GM23248 (cell line): ENCODE measurements around the gene APLP2. TPM values are rescaled to one million over a fixed set of nuclear protein-coding genes. Genes with fewer than 3 reads are reported as not detected.

ENCODE experiments used
- DNase-seq: peaks from one replicate; pipeline ENCODE4 v3.0.0-alpha.2; 2015
- H2AFZ ChIP-seq: fragments of 200-600 bp; sonication (generic); 2 replicates; pipeline ENCODE4 v1.6.1; 2016; ENCODE audit warnings: antibody characterized with exemption
- H3F3A ChIP-seq: fragments of 200-600 bp; sonication (generic); 2 replicates; pipeline ENCODE4 v1.6.1; 2016; ENCODE audit warnings: mild to moderate bottlenecking, antibody characterized with exemption, mixed run types; ENCODE audit not compliant: insufficient read depth
- H3K27ac ChIP-seq: fragments of 200-600 bp; sonication (generic); 2 replicates; pipeline ENCODE4 v1.5.1; 2016; ENCODE audit warnings: mild to moderate bottlenecking
- H3K27me3 ChIP-seq: fragments of 200-600 bp; sonication (generic); replicated peaks from 2 replicates; pipeline ENCODE4 v1.6.1; 2016; ENCODE audit warnings: mild to moderate bottlenecking; ENCODE audit not compliant: insufficient read depth
- H3K36me3 ChIP-seq: fragments of 200-600 bp; sonication (generic); 2 replicates; pipeline ENCODE4 v1.6.1; 2016; ENCODE audit warnings: low read depth, mild to moderate bottlenecking
- H3K4me1 ChIP-seq: fragments of 200-600 bp; sonication (generic); 2 replicates; pipeline ENCODE4 v1.6.1; 2016; ENCODE audit warnings: mild to moderate bottlenecking; ENCODE audit not compliant: insufficient read depth
- H3K4me2 ChIP-seq: fragments of 200-600 bp; sonication (generic); one replicate; pipeline ENCODE4 v1.6.1; 2016; ENCODE audit warnings: mild to moderate bottlenecking; ENCODE audit not compliant: unreplicated experiment
- H3K4me3 ChIP-seq: fragments of 200-600 bp; sonication (generic); 2 replicates; pipeline ENCODE4 v1.5.1; 2016; ENCODE audit warnings: mild to moderate bottlenecking
- H3K79me2 ChIP-seq: fragments of 200-600 bp; sonication (generic); 2 replicates; pipeline ENCODE4 v1.6.1; 2016; ENCODE audit warnings: mild to moderate bottlenecking; ENCODE audit not compliant: insufficient read depth
- H3K9ac ChIP-seq: fragments of 200-600 bp; sonication (generic); 2 replicates; pipeline ENCODE4 v1.6.1; 2016; ENCODE audit warnings: mild to moderate bottlenecking
- H3K9me2 ChIP-seq: fragments of 200-600 bp; sonication (generic); 2 replicates; pipeline ENCODE4 v1.6.1; 2016; ENCODE audit warnings: mixed run types, mild to moderate bottlenecking, moderate library complexity; ENCODE audit not compliant: insufficient read depth
- H3K9me3 ChIP-seq: fragments of 200-600 bp; sonication (generic); one replicate; pipeline ENCODE4 v1.6.1; 2017; ENCODE audit warnings: low read depth
- H4K20me1 ChIP-seq: fragments of 200-600 bp; sonication (generic); 2 replicates; pipeline ENCODE4 v1.6.0; 2016; ENCODE audit not compliant: insufficient read depth
- EZH2 ChIP-seq: fragments of 200-600 bp; sonication (generic); IDR thresholded peaks from 2 replicates; pipeline ENCODE4 v1.6.1; 2018; ENCODE audit warnings: antibody characterized with exemption, mild to moderate bottlenecking; ENCODE audit not compliant: insufficient read depth, poor library complexity, severe bottlenecking
- EZH2phosphoT487 ChIP-seq: fragments of 200-600 bp; sonication (generic); IDR thresholded peaks from 2 replicates; pipeline ENCODE4 v1.6.1; 2018; ENCODE audit warnings: antibody characterized with exemption, moderate library complexity, mild to moderate bottlenecking, low read depth; ENCODE audit not compliant: insufficient read depth
- WGBS, 2 experiments: methylation state at CpG; one replicate each; pipeline ENCODE4 v1.1.6; 2015 to 2017; ENCODE audit warnings: low lambda C conversion rate in 2 of 2, low coverage in 1 of 2; ENCODE audit errors: missing lambda C conversion rate in 2 of 2; 5-methylcytosine and 5-hydroxymethylcytosine counted together
- in situ Hi-C: fragments of 300-500 bp; cut with MboI; formaldehyde crosslinking; loops from 2 replicates; pipeline ENCODE4 v1.15.0; 2020
- polyA plus RNA-seq: library from polyadenylated mRNA; unstranded; fragments of >200 nt; fragmentation: Nextera tagmentation; extraction: Ambion mirVana; gene quantifications from 2 replicates; pipeline ENCODE4 v1.2.1, GENCODE V29; 2016
- total RNA-seq: library from RNA; depleted of rRNA; stranded (reverse); fragments of >200 nt; shearing (Covaris generic); gene quantifications from 2 replicates; pipeline ENCODE4 v1.2.3, GENCODE V29; 2014

The APLP2 gene
- total and polyA plus RNA-seq, 2 experiments from 2014 or later: 377 to 390 TPM

- Histone ChIP-seq H3K4me3 (no peak overlapping the region), H3F3A (0 out of 2 replicates have a peak, but pooled peaks cover 5% of the 10 kb centered on the region), H3K9me3 (no peaks in the 10 kb centered on the region), H3K27me3 (peaks cover 19% of the 10 kb centered on the region), H4K20me1 (no peaks in the 10 kb centered on the region), H3K9me2 (no peaks in the 10 kb centered on the region), H3K4me1 (no peaks in the 10 kb centered on the region), H3K27ac (no peak overlapping the region), H3K9ac (no peak overlapping the region), H3K79me2 (no peaks in the 10 kb centered on the region), H3K36me3 (no peaks in the 10 kb centered on the region), H2AFZ (no peak overlapping the region), H3K4me2 (no peak overlapping the region)
- no peak for DNase-seq
- 89 to 100% methylated on average over 1 of the region's 1 CpG for WGBS, 2 experiments
- TF ChIP-seq EZH2phosphoT487 (no peak), EZH2 (no peak)
- in situ Hi-C loops: no loop called here
Observed at GRCh38 chr11:130061017-130061416, 8.7 kb upstream of the APLP2 start.

- TF ChIP-seq EZH2phosphoT487 (no peak), EZH2 (no peak)
- H3K27me3 ChIP-seq: peaks cover 19% of the 10 kb centered on the region
- no peak overlapping the region for H3K4me2 ChIP-seq
- in situ Hi-C loops: no loop called here
- WGBS, 2 experiments: 88 to 89% methylated on average over 4 of the region's 4 CpGs
- no peak for DNase-seq
- no peaks in the 10 kb centered on the region for H3K9me2 ChIP-seq
- H3K4me1 ChIP-seq: no peaks in the 10 kb centered on the region
- H3K79me2 ChIP-seq: no peaks in the 10 kb centered on the region
- no peak overlapping the region for H3K9ac ChIP-seq
- H4K20me1 ChIP-seq: no peaks in the 10 kb centered on the region
- no peak overlapping the region for H3K4me3 ChIP-seq
- no peaks in the 10 kb centered on the region for H3F3A ChIP-seq
- no peak overlapping the region for H3K27ac ChIP-seq
- H2AFZ ChIP-seq: no peak overlapping the region
- H3K36me3 ChIP-seq: no peaks in the 10 kb centered on the region
- no peaks in the 10 kb centered on the region for H3K9me3 ChIP-seq
Observed at GRCh38 chr11:130062026-130062425, 7.7 kb upstream of the APLP2 start.

- in situ Hi-C loops: no loop called here
- no peak overlapping the region for H3K27ac ChIP-seq
- no peaks in the 10 kb centered on the region for H3K36me3 ChIP-seq
- no peaks in the 10 kb centered on the region for H3K79me2 ChIP-seq
- peaks cover 3% of the 10 kb centered on the region for H3K4me1 ChIP-seq
- no peak overlapping the region for H2AFZ ChIP-seq
- H3K27me3 ChIP-seq: peaks cover 19% of the 10 kb centered on the region
- no peak overlapping the region for H3K4me3 ChIP-seq
- no peaks in the 10 kb centered on the region for H4K20me1 ChIP-seq
- WGBS, 2 experiments: 81 to 89% methylated on average over 2 of the region's 2 CpGs
- H3K9ac ChIP-seq: no peak overlapping the region
- TF ChIP-seq EZH2 (no peak), EZH2phosphoT487 (no peak)
- H3K9me3 ChIP-seq: no peaks in the 10 kb centered on the region
- H3K9me2 ChIP-seq: no peaks in the 10 kb centered on the region
- H3K4me2 ChIP-seq: no peak overlapping the region
- peaks cover 6% of the 10 kb centered on the region for H3F3A ChIP-seq
- DNase-seq: no peak
Observed at GRCh38 chr11:130063451-130063850, 6.2 kb upstream of the APLP2 start.

GRCh38 chr11:130064596-130064995 is 5.1 kb upstream of the APLP2 start:
- Histone ChIP-seq H3K4me2 (no peak overlapping the region), H3K36me3 (no peaks in the 10 kb centered on the region), H3K27me3 (peaks cover 19% of the 10 kb centered on the region), H3K27ac (no peak overlapping the region), H3K4me3 (no peak overlapping the region), H4K20me1 (no peaks in the 10 kb centered on the region), H3K4me1 (peaks cover 6% of the 10 kb centered on the region), H3K9me2 (no peaks in the 10 kb centered on the region), H3K79me2 (no peaks in the 10 kb centered on the region), H3F3A (peaks cover 6% of the 10 kb centered on the region), H2AFZ (no peak overlapping the region), H3K9me3 (no peaks in the 10 kb centered on the region), H3K9ac (no peak overlapping the region)
- no peak for DNase-seq
- in situ Hi-C loops: no loop called here
- WGBS, 2 experiments: 69 to 71% methylated on average over 4 of the region's 4 CpGs
- TF ChIP-seq EZH2phosphoT487 (no peak), EZH2 (no peak)

- Histone ChIP-seq H3K27ac (no peak overlapping the region), H2AFZ (no peak overlapping the region), H3K9ac (no peak overlapping the region), H3K79me2 (peaks cover 4% of the 10 kb centered on the region), H3K9me3 (no peaks in the 10 kb centered on the region), H3K4me3 (no peak overlapping the region), H3F3A (peaks cover 10% of the 10 kb centered on the region), H3K27me3 (peaks cover 16% of the 10 kb centered on the region; the same call in 1 of the 2 replicates), H4K20me1 (no peaks in the 10 kb centered on the region), H3K9me2 (no peaks in the 10 kb centered on the region), H3K4me2 (no peak overlapping the region), H3K36me3 (no peaks in the 10 kb centered on the region), H3K4me1 (peaks cover 6% of the 10 kb centered on the region)
- no peak for DNase-seq
- WGBS, 2 experiments: 76 to 85% methylated on average over 5 of the region's 5 CpGs
- TF ChIP-seq EZH2 (no peak), EZH2phosphoT487 (no peak)
- in situ Hi-C loops: no loop called here
Observed at GRCh38 chr11:130066338-130066737, 3.4 kb upstream of the APLP2 start.
